Ramos (cell line): Measurements from ENCODE around the gene SOD1.

Experiments
- in situ Hi-C: fragments of 300-500 bp; cut with MboI; formaldehyde crosslinking; loops from one replicate; pipeline ENCODE4 v1.14.3; 2022; ENCODE audit warnings: low sequenced_read_pairs; ENCODE audit not compliant: unreplicated experiment

SOD1 gene

GRCh38 chr21:31675960-31676359 is 16.5 kb downstream of the SOD1 start:
- in situ Hi-C loops, result no loop called here

- in situ Hi-C loops, result no loop called here
These were observed 17.6 kb downstream of the SOD1 start for GRCh38 chr21:31677047-31677446.

GRCh38 chr21:31678478-31678877 is 19.0 kb downstream of the SOD1 start:
- in situ Hi-C loops, result no loop called here

GRCh38 chr21:31682620-31683019 is 23.1 kb downstream of the SOD1 start:
- in situ Hi-C loops, result no loop called here

- in situ Hi-C loops, result no loop called here
These were observed 23.5 kb downstream of the SOD1 start for GRCh38 chr21:31683029-31683428.

GRCh38 chr21:31684918-31685317 is 25.4 kb downstream of the SOD1 start:
- in situ Hi-C loops, result no loop called here

- in situ Hi-C loops, result no loop called here
These were observed 26.9 kb downstream of the SOD1 start for GRCh38 chr21:31686272-31686915.

- in situ Hi-C loops, result no loop called here
These were observed 27.6 kb downstream of the SOD1 start for GRCh38 chr21:31687108-31687507.

GRCh38 chr21:31688603-31689368 is 29.3 kb downstream of the SOD1 start:
- in situ Hi-C loops, result no loop called here

- in situ Hi-C loops, result no loop called here
These were observed 33.7 kb downstream of the SOD1 start for GRCh38 chr21:31693222-31693621.

- in situ Hi-C loops, result no loop called here
These were observed 36.9 kb downstream of the SOD1 start for GRCh38 chr21:31696424-31696823.

- in situ Hi-C loops, result no loop called here
These were observed 39.0 kb downstream of the SOD1 start for GRCh38 chr21:31698461-31698860.

GRCh38 chr21:31700040-31700439 is 40.5 kb downstream of the SOD1 start:
- in situ Hi-C loops, result no loop called here

GRCh38 chr21:31706562-31706961 is 47.1 kb downstream of the SOD1 start:
- in situ Hi-C loops, result no loop called here

GRCh38 chr21:31707499-31707898 is 48.0 kb downstream of the SOD1 start:
- in situ Hi-C loops, result no loop called here

GRCh38 chr21:31708541-31708940 is 49.0 kb downstream of the SOD1 start:
- in situ Hi-C loops, result no loop called here

GRCh38 chr21:31710586-31710985 is 51.1 kb downstream of the SOD1 start:
- in situ Hi-C loops, result no loop called here

- in situ Hi-C loops, result no loop called here
These were observed 51.8 kb downstream of the SOD1 start for GRCh38 chr21:31711326-31711725.

GRCh38 chr21:31711745-31712285 is 52.3 kb downstream of the SOD1 start:
- in situ Hi-C loops, result no loop called here

GRCh38 chr21:31713115-31713514 is 53.6 kb downstream of the SOD1 start:
- in situ Hi-C loops, result no loop called here

GRCh38 chr21:31713973-31714740 is 54.7 kb downstream of the SOD1 start:
- in situ Hi-C loops, result no loop called here
